HG03565 (cell line): ENCODE results near the gene LDHAL6B.
A peak's percentile ranks its signal among the peaks of the same experiment; 100 is the strongest.

Experiments used
- ATAC-seq: cut with Tn5 transposase; IDR thresholded peaks from one replicate; pipeline ENCODE4 v1.9.1; 2021; ENCODE audit warnings: mild to moderate bottlenecking, moderate library complexity; ENCODE audit not compliant: unreplicated experiment

The LDHAL6B gene

GRCh38 chr15:59216911-59217310 lies 10.3 kb downstream of the LDHAL6B start:
- no peak for ATAC-seq

DNA sequence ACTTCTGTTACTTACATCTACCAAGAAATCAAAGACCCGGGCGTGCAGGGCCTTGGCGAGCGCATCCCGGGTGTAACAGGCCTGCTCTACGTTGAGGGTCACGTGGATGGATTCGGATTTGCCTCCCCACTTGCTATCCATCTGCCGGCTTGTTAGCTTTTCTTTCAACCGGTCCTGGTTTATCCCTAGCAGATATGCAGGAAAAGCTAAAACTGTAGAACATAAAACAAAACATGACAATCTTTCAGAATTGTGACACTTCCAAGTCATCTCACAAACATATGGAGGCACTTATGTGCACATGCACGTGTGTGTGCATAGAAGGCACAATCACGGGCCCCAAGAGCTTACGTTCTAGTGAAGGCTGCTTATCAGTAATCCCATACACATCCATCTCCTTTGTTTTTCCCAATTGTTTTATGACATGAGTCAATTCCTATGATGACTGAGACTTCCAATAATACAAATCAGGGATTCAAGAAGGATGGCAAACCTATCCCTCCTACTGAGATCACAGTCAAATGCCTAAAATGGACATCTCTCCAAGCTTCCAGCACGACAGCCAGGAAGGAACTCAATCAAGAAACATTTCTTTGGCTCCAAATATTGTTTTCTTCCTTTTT lies 11.3 kb downstream of the LDHAL6B start:
- ATAC-seq = no peak

DNA sequence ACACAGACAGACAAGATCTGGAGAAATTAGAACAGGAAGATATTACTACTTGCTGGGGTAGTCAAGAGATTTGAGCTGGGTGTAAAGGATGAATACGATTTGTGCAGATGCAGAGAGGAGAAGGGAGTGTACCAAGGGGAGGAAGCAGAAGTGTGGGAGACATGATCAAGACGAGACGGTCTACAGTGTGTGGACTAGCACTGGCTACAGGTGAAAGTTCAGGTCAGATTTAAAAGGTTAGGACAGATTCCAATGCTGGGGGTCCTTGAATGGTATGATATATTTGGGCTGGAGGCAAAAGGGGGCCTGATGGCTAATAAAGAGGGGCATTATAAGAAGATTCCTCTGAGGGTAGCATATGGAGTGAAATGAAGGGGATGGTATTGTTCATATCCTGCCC lies 12.1 kb downstream of the LDHAL6B start:
- no peak for ATAC-seq

- no peak for ATAC-seq
Observed at GRCh38 chr15:59221511-59222505, 15.2 kb downstream of the LDHAL6B start.

DNA sequence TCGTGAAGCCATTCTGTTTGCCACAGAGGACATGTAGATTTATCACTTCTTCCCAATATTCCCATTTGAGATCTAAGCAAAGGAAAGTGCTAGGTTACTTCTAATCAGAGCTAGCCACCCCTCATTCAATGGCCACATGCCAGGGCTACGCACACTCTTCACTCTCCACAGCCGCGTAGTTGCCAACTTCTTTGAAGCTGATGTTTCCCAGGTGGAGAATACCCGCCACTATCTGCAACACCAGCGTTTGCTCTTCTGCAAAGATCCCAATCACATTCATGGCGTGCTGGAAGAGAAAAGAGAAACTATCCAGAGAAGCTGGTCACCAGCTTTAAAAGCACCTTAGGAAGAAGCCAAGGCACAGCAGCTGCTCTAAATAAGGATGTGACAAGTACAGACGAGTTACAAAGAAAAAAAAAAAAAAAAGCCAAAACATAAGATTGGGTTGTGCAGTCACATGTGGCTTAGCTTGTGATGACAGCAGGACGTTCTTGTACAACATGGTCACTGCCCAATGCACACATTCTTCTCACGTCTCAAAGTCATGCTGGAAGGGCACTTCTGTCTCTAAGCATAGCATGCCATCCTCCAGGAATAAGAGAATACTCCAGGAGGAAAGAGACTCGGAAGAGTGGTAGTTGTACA lies 16.4 kb downstream of the LDHAL6B start:
- ATAC-seq = no peak

DNA sequence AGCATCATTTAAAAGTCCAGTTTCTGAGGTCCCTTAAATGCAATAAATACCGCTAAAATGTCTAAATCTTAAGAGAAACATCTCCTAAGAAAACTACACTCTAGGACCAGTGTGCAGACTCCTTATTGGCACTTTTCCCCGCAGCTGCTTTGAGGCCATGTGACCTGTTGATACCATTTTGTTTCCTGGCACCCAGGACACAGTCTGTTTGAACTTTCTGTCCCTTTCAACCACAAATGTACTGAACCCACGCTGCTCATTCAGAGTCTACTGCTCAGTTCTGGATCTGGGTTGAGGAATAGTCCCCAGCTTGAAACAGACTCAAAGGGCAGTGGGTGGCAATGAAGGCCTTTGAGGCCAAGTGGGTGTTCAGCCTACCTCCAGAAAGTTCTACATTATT lies 17.1 kb downstream of the LDHAL6B start:
- no peak for ATAC-seq

- no peak for ATAC-seq
Observed at GRCh38 chr15:59224474-59224873, 17.8 kb downstream of the LDHAL6B start.

DNA sequence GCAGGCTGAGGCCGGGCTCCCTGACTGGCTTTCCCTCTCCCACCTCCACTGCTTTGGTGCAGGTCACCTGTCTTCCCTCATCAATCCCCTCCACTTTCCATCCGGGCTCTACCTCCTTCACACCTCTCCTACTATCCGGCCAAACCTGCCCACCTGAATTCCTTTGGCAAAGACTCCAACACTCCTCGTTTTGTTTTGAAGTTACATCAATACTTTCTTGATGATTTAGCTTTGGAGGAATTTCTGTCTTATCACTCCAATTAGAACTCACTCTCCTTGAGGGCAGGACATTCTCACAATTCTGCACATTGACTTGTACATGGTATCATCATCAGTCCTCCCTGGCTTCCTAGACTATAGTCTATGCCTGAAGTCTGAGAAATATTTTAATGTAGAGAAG lies 20.4 kb downstream of the LDHAL6B start:
- ATAC-seq = no peak

DNA sequence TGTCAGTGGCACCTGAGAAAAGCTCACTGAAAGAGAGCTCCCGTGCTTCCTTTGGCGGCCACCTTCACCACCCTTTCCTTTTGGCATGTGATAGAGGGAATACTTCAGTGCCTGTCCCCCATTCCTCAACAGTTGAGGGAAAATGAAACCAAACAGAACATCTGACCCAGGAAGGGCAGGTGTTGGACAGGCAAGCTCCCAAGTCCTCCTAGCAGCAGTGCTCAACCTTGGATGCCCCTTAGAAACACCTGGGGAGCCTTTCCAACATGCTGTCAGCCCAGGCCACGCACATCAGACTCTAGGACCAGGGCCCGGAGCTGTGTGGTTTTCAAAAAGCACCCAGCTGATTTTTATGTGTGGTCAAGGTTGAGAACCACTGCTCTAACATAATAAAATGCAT lies 22.4 kb downstream of the LDHAL6B start:
- ATAC-seq = no peak

DNA sequence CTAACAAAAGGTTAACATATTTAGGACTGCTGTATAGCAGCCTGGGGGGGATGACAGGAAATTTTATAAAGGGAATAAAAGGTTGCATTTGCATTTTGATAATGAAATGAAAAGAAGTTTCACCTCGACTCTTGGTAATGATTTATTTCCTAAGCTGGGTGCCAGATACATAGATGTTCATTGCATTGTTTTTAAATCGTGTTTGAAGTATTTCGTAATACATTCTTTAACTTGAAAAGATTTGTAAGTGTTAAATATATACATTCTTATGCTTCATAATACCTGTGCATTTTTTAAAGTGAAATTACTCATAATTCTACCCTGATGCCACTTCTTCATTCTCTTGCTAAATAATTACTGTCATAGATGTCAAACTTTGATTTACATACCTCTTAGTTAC lies 22.8 kb downstream of the LDHAL6B start:
- no peak for ATAC-seq

- no peak for ATAC-seq
Observed at GRCh38 chr15:59230531-59231055, 23.9 kb downstream of the LDHAL6B start.

DNA sequence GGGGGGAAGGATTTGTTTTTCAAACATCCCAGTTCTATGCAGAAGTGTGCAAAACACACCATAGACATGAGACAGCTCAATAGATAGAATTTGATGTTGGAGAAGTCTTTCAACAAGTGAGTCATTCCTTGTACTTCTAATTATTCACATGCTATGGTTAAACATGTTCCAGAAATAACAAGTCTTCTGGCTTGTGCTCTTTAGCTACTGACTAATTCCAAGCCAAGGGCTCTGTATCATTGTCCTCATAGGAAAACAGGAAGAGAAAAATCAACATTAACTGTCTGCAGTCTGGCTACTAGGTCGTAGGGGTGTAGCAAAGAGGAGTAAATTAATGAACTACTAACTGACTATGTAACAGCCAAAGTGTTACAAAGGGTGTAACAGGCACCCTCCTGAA lies 25.8 kb downstream of the LDHAL6B start:
- no peak for ATAC-seq

DNA sequence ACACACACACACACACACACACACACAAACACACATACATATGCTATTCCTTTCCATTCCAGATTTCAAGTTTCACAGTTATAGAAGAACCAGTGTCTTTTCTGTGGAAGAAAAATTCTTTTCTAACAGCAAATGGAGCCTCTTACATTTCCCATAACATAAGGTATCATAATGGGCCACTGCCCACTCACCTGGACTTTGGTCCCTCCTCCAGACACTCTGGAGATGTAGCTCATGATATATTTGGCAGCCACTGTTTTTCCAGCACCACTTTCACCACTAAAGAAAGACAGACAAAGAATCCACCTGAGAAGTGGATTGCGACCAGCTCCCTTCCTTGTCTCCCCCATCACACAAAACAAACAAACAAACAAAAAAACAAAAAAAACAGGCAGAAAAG lies 29.8 kb downstream of the LDHAL6B start:
- ATAC-seq = no peak

GRCh38 chr15:59237119-59237855 lies 30.6 kb downstream of the LDHAL6B start:
- ATAC-seq = peak; percentile 51

DNA sequence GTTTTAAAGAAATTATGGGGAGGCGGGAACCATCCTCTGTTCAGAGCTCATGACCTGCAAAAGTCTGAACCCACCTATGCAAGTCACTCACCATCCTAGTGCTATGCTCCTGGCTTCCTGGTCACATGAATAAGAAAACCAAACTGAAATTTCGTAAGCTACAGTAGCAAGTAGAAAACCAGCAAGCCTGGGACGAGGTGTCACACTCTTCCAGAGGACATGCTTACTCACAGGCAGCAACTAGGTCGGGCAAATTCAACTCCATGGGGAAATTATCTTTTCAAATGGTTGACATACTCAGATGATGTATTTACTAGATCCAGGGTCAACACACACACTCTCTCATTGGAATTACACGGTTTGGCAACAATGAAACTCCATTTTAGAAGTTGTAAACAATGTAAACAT lies 31.3 kb downstream of the LDHAL6B start:
- peak; percentile 36 for ATAC-seq

- no peak for ATAC-seq
Observed at GRCh38 chr15:59240036-59240435, 33.4 kb downstream of the LDHAL6B start.

DNA sequence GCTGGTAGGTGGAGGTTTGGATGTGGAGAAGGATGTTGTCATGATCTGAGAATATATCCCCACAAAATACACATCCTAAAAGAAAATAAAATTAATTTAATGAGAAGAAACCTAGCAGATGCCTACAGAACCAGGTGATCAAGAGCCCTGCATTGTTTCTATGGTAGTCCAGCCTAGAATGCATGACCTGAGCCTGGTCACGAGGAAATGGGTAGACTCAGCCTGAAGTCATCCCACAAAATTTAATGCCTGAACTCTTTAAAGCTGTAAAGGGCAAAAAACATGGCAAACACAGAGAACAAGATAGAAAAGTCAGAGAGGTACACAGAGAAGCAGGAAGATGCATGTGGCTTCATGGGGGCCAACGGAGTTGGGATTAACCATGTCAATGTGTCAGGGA lies 36.0 kb downstream of the LDHAL6B start:
- no peak for ATAC-seq

DNA sequence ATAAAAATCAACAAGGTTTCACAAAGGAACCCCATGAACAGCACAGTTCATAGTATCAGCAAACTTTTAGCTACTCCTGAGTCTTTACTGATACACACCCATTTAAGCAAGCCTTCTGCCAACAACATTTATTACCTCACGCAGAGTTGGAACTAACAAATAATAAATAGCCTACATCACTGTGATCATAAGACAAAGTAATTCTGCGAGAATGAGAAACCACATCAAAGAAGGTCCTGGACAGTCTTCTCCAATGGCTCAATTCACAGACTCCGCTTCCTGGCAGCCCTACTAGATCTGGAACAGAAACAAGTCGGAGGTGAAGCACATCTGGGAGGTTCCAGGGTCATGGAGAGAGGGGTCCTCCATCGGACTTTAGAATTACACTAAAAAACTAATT lies 37.0 kb downstream of the LDHAL6B start:
- ATAC-seq = no peak

- peak; percentile 83 for ATAC-seq
Observed at GRCh38 chr15:59244337-59244736, 37.7 kb downstream of the LDHAL6B start.

DNA sequence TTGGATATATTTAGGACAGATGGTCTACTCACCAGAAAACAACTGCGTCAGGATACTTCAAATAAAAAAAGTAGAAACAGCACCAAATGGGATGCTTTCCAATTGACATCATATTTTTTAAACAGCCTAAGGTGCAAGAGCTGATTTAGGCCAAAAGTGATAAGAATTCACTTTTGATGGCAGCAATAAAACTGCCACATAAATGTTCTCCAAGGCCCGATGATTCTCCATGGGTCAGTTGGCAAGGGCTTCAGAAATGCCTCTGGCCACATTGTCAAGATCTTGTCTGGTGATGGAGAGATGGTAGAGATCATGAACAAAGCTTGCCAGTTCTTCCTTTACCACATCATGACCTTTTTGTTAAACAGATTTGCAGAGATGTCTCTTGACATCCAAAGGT lies 38.9 kb downstream of the LDHAL6B start:
- ATAC-seq = no peak

DNA sequence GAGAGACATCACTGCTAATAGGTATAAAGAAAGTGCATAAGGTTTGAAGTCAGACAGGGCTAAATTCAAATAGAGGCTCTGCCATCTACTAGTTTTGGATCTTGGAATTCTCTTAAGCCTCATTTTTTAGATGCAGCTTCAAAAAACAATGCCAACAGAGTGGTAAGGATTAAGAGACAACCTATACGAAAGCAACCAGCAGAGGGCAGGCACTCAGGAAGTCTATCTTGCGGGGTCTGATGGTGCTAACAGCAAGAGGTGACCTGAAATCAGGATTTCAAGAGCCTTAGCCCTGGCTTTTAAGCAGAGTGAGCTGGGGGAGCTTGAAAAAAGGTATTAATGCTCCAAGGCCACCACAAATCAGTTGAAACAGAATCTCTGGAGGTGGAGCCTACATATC lies 40.7 kb downstream of the LDHAL6B start:
- ATAC-seq = no peak
